ENCODE results near the gene RANBP10. TPM values are rescaled to one million over a fixed set of nuclear protein-coding genes. Genes with fewer than 3 reads are reported as not detected.

Gene RANBP10
- total and polyA plus RNA-seq, 2 of the 8 experiments (the other 6 are each of a cell fraction or from before 2014, with no cell fraction given): 14.2 to 16.8 TPM

GRCh38 chr16:67703626-67704025 lies 102.7 kb downstream of the RANBP10 start:
- Histone ChIP-seq H3K23me2 (ENCODE audit: low read depth, low read length) (no peaks in the 10 kb centered on the region), H4K91ac (replicated peaks; ENCODE audit: insufficient read length, low read length) (no peak overlapping the region), H2AFZ (ENCODE audit: low read length) (no peak overlapping the region), H3K4ac (replicated peaks; ENCODE audit: insufficient read length, low read depth, low read length) (no peak overlapping the region), H3K36me3 (ENCODE audit: control insufficient read depth in 2 of 4, insufficient read depth in 4 of 4, low read length in 3 of 4) (no peaks in the 10 kb centered on the region), H3K27me3 (replicated peaks in 1 of 4; ENCODE audit: control insufficient read depth in 3 of 4, extremely low read depth in 1 of 4, insufficient read depth in 3 of 4, low read length in 3 of 4) (no peaks in the 10 kb centered on the region), H4K5ac (ENCODE audit: insufficient read length, low read depth, low read length) (no peak overlapping the region), H2BK12ac (ENCODE audit: low read depth, low read length) (no peak overlapping the region), H2BK20ac (ENCODE audit: low read length) (no peak overlapping the region), H3K27ac (ENCODE audit: low read depth, low read length) (no peak overlapping the region), H2BK15ac (ENCODE audit: low read length) (no peak overlapping the region), H3K56ac (replicated peaks; ENCODE audit: insufficient read length, low read depth, low read length) (no peak overlapping the region), H3K23ac (ENCODE audit: insufficient read length) (no peak overlapping the region), H3K79me1 (ENCODE audit: low read depth, low read length) (peaks cover 4% of the 10 kb centered on the region), H4K8ac (ENCODE audit: extremely low read depth, insufficient read depth, low read length) (no peak overlapping the region), H2AK5ac (ENCODE audit: low read depth, low read length) (no peak overlapping the region), H3K79me2 (ENCODE audit: control insufficient read depth in 1 of 2, insufficient read depth in 2 of 2, low read length in 2 of 2) (peaks cover 0 to 44% of the 10 kb centered on the region in 2 experiments; a peak in 2 of 4 replicates), H3K14ac (ENCODE audit: insufficient read length) (no peak overlapping the region), H3K4me3 (ENCODE audit: extremely low read depth in 1 of 4, insufficient read depth in 2 of 4, low read depth in 3 of 4, low read length in 4 of 4) (no peak overlapping the region), H3K9ac (replicated peaks in 1 of 4; ENCODE audit: extremely low read depth in 1 of 4, low read depth in 3 of 4, low read length in 3 of 4) (no peak overlapping the region), H3K4me1 (replicated peaks in 1 of 4; ENCODE audit: control insufficient read depth in 3 of 4, insufficient read depth in 4 of 4, low read length in 3 of 4) (peaks cover under 1 to 3% (median 2%) of the 10 kb centered on the region in 4 experiments; a peak in 3 of 7 replicates), H2BK120ac (replicated peaks; ENCODE audit: low read depth, low read length) (no peak overlapping the region), H3K4me2 (ENCODE audit: insufficient read depth in 1 of 2, low read depth in 2 of 2, low read length in 2 of 2) (no peak overlapping the region), H2BK5ac (ENCODE audit: low read depth, low read length) (no peak overlapping the region), H4K20me1 (replicated peaks in 1 of 2; ENCODE audit: control insufficient read depth in 1 of 2, insufficient read depth in 2 of 2, low read length in 2 of 2) (peaks cover 0 to 3% of the 10 kb centered on the region in 2 experiments), H3K18ac (ENCODE audit: extremely low read depth, low read length) (no peak overlapping the region), H3K9me3 (ENCODE audit: insufficient read depth in 2 of 2, low read depth in 1 of 2, low read length in 1 of 2) (peaks cover 0 to 4% of the 10 kb centered on the region in 2 experiments; a peak in 1 of 4 replicates)
- CTCF ChIA-PET (ENCODE audit: partially characterized antibody): no interaction called here
- TF ChIP-seq SP1 (IDR thresholded peaks at IDR 0.05; ENCODE audit: low read depth, low read length) (no peak), KDM1A (IDR thresholded peaks at IDR 0.05; ENCODE audit: borderline replicate concordance, low read length) (no peak), EP300 (IDR thresholded peaks at IDR 0.05; ENCODE audit: borderline replicate concordance in 1 of 2, low read depth in 2 of 2, low read length in 2 of 2) (no peak), CBX8 (IDR thresholded peaks at IDR 0.05; ENCODE audit: borderline replicate concordance, low read depth, low read length) (no peak), SUZ12 (IDR thresholded peaks at IDR 0.05; ENCODE audit: low read length) (no peak), CHD2 (IDR thresholded peaks at IDR 0.05; ENCODE audit: low read length) (no peak), BCL11A (IDR thresholded peaks at IDR 0.05; ENCODE audit: low read depth in 2 of 2, low read length in 2 of 2) (no peak), TAF7 (optimal IDR thresholded peaks at IDR 0.05; ENCODE audit: borderline replicate concordance, low read depth, low read length) (no peak), SIX5 (IDR thresholded peaks at IDR 0.05; ENCODE audit: low read depth, low read length) (no peak)
- FAIRE-seq: no peak
- POLR2A ChIA-PET (ENCODE audit: partially characterized antibody): no interaction called here
- WGBS, 2 experiments (ENCODE audit: extremely low coverage in 1 of 2, insufficient coverage in 1 of 2, insufficient read length in 1 of 2, insufficient replicate concordance in 2 of 2, low coverage in 1 of 2, low lambda C conversion rate in 2 of 2, missing lambda C conversion rate in 1 of 2): 90% methylated on average over 2 of the region's 2 CpGs; no CpG with 5 or more reads in 1 of the 2 experiments
- DNase-seq (ENCODE audit: low read depth in 1 of 2, low spot score in 2 of 2): no peak
